HG02840 (cell line): ENCODE data around the gene NKAPD1.
"Not testable (repeated sequence)": the region's sequence is repeated elsewhere in the genome, so short reads cannot be mapped to it uniquely, and the experiment has no call there.

Experiments used
- ATAC-seq: cut with Tn5 transposase; IDR thresholded peaks from one replicate; pipeline ENCODE4 v1.9.1; 2021; ENCODE audit warnings: mild to moderate bottlenecking, moderate library complexity, moderate number of reproducible peaks; ENCODE audit not compliant: unreplicated experiment, low FRiP score

The NKAPD1 gene, protein sequence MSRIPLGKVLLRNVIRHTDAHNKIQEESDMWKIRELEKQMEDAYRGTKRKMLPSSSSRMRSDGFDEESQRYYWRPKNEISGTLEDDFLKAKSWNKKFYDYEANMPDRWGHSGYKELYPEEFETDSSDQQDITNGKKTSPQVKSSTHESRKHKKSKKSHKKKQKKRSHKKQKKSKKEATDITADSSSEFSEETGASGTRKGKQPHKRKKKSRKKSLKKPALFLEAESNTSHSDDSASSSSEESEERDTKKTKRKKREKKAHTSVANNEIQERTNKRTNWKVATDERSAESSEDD

DNA sequence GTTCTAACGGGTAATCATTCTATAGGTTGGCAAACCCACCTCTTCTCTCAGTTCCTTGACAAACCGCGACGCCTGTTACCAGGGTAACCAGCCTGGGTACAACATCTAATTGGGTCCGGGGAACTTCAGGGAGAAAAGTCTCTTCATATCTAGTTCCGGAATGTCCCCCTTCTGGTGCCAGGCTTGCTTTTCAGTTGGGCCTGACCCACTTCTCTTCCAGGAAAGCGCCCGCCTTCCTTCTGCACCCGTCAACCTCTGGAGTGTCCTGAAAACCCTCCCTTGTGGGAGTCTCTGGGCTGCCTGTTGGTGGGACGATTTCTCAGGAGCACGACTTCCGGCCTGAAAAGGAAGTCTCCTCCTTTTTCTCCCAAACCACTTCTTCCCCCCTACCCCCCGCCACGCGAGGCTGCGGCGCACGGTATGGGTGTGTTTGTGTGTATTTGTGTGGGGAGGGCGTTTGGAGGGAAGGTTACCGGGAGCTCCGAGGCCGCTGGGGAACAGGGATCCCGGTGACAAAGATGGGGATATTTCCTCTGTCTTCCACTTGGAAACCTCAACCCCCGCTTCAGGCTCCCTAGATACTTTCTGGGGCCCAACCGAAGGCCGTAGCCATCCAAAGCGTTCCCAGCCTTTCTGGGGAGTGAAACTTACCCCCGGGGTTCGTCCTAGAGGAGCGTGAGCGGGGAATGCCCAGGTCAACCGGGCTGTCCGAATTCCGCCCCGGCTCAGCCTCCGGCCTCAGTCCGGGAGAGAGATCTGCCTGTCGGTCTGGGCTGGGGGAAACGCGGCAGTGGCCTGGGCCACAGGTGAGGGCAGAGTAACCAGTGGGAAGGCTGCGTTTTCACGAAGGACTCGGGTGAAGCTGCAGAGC lies at the start of gene NKAPD1, which contains the start of gene PIH1D2:
Gene NKAPD1 (plus strand): TSS at position 359 of the 871 bp plus-strand sequence. CDS start 1,276 bp downstream, outside the sequence.
Gene PIH1D2 (minus strand): TSS at position 77 of the 871 bp plus-strand sequence. CDS start 843 bp downstream, outside the sequence.
- ATAC-seq = peak; percentile 86

DNA sequence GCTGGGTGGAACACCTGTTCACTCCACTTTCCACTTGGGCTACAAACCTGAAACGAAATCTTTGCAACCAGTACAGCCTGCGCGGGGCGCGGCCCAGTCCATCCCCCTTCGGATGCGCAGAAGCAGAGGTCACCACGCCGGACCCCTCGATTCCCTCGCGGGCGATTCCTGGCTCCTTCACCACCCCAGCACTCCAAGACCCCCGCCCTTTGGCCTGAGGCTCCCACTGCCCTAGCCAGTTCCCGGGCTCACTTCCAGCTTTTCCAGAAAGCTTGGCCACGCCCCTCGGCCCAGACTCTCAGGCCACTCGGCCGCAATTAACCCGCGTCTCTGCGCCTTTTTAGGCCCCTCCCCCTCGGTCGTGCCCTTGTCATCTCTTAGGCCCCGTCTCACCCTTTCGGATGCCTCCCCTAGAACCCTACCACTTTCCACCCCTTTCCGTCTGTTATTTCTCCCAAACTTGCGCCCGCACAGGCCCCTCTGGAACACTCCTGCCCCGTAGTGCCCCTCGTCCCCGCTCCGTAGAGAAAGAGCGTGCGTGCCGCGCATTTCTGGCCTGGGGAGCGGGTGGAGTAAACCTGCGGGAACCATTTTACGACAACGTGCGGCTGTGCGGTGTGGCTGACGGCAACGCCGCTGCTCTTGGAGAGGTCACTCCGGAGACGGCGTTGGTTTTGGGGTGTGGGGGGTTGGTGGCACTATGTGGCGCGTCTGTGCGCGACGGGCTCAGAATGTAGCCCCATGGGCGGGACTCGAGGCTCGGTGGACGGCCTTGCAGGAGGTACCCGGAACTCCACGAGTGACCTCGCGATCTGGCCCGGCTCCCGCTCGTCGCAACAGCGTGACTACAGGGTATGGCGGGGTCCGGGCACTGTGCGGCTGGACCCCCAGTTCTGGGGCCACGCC lies 49.1 kb upstream of the NKAPD1 start, which contains the start of gene DLAT:
Gene DLAT (plus strand): TSS at position 636 of the 906 bp plus-strand sequence. CDS start 65 bp downstream, at position 701.
- peak; percentile 67 for ATAC-seq

DNA sequence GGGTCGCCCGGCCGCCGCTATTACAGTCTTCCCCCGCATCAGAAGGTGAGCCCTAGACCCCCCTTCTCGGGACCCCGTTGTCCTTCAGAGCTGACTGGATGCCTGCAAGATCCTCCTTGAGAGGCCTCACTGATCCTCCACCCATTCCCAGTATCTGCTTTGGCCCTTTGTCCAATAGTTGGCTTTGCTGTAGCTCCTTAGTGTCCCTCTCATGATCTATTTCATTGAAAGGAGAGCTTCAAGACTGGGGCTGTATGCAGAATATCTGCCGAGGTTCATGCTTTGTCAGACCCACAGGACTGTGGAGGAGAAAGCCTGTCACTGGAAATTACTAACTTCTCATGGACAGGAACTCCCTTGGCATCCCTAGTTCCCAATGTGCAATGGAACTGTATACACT lies 48.4 kb upstream of the NKAPD1 start:
- peak; percentile 12 for ATAC-seq

DNA sequence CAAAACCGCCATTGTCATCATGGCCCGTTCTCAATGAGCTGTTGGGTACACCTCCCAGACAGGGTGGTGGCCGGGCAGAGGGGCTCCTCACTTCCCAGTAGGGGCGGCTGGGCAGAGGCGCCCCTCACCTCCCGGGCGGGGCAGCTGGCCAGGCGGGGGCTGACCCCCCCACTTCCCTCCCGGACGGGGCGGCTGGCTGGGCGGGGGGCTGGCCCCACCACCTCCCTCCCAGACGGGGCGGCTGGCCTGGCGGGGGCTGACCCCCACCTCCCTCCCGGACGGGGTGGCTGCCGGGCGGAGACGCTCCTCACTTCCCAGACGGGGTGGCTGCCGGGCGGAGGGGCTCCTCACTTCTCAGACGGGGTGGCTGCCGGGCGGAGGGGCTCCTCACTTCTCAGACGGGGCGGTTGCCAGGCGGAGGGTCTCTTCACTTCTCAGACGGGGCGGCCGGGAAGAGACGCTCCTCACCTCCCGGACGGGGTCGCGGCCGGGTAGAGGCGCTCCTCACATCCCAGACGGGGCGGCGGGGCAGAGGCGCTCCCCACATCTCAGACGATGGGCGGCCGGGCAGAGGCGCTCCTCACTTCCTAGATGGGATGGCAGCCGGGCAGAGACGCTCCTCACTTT lies 47.2 kb upstream of the NKAPD1 start:
- ATAC-seq = not testable (repeated sequence)

DNA sequence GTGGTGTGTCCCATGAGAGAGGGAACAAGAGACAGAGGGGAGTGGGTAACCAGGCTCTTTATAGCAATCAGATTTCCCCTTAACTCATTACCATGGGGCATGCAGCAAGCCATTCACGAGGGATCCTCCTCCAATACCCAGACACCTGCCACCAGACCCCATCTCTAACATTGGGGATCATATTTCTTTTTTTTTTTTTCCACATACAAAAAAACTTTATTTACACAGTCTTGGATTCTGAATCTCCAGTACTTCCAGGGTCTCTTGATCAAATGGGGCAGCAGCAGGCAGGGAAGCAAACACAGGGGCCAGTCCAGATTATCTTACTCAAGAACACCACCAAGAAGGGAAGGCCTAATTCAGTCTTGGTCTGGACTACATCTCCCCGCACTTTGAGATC lies 44.6 kb upstream of the NKAPD1 start:
- ATAC-seq = no peak

DNA sequence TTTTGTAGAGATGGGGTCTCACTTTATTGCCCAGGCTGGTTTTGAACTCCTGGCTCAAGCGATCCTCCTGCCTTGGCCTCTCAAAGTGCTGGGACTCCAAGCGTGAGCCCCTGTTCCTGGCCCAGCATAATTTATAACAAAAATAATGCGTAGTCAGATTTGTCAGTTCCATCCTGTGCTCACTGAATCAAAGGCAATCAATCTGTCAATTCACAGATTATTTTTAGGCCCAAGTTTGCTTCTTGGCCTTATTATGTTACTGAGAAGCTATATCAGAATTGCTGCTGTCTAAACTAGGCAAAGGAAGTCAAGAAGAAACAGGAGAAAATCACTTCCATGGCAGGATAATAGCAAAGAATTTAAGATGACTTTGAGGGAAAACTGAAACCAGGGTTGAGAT lies 40.2 kb upstream of the NKAPD1 start:
- ATAC-seq = no peak

DNA sequence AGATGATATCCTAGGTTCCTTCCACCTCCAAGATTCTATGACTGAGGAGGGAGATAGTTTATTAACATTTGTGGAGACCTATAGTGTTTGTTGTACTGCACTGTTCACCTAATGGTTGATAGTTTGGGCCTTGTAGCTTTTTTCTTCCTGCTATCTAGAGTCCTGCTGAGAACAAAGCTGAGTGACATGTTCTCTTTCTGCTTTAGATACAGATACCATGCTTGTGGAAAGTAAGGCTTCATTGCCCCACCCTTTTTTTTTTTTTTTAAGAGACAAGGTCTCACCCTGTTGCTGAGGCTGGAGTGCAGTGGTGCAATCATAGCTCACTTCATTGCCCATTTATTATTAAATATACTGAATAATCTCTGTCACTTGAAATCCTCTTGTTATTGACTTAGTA lies 36.6 kb upstream of the NKAPD1 start:
- no peak for ATAC-seq

DNA sequence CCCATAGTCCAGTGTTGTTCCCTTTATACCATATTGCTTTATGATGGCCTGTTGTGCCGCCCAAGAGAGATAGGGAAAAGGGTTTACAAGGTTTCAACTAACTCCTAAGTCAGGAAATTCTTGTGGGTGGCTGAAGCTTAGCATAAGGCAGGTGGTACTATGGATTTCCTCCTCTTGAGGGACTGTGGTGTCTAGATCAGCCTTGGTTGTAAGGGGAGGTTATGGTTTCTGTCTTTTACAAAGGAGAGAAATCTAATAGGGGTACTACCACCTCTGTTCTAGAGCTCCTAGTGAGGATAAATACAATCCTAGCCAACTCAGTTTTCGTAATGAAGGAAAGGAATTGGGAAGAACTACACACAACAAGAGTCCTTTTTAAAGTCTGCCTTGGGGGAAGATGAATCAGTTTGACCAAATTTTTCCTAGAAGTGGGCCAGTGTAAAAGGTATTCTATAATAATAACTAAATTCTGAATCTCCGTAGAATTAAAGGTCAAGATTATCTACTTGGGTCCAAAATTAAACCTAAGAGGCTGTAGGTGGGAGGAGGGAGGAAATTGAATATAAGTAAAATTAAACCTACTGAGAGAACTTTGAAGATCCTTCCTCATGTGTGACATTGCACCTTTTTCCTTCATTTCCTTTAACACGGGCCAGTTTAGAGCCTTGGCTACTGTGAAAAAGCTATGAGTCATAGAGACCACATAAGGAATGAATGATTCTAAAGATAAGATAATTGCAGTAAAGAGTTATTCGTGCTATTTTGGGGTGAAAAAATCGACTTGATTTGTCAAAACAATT lies 31.7 kb upstream of the NKAPD1 start:
- no peak for ATAC-seq

DNA sequence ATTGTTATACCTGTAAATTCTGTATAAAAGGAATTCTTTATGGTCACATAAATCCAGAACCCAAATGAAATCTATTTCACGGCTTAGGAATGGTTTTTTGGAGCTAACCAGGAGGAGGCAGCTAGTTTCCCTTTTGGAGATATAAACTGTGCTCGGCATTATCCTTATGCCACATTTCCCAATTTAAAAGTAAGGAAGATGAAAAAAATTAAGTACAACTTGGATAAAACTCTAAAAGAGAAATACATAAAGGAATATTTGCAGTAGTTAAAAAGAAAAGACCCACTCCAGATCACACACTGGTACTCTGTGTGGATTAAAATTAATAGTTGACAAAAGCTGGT lies 31.2 kb upstream of the NKAPD1 start:
- ATAC-seq = no peak

DNA sequence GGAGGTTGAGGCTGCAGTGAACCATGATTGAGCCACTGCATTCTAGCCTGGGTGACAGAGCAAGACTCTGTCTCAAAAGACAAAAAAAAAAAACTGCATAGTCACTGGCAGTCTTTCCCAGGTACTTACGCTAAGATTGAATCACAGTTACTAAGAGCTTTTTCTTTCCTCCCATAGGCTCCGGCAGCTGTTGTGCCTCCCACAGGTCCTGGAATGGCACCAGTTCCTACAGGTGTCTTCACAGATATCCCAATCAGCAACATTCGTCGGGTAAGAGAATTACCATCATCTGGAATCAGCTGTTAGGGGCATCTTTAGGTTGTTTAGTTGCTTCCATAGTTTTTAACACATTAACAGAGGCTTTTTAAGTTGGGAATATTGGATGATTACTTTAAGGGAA lies 29.1 kb upstream of the NKAPD1 start:
- no peak for ATAC-seq

DNA sequence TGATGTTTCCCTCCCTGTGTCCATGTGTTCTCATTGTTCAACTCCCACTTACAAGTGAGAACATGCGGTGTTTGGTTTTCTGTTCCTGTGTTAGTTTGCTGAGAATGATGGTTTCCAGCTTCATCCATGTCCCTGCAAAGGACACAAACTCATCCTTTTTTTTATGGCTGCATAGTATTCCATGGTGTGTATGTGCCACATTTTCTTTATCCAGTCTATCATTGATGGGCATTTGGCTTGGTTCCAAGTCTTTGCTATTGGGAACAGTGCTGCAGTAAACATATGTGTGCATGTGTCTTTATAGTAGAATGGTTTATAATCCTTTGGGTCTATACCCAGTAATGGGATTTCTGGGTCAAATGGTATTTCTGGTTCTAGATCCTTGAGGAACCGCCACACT lies 27.5 kb upstream of the NKAPD1 start:
- not testable (repeated sequence) for ATAC-seq

DNA sequence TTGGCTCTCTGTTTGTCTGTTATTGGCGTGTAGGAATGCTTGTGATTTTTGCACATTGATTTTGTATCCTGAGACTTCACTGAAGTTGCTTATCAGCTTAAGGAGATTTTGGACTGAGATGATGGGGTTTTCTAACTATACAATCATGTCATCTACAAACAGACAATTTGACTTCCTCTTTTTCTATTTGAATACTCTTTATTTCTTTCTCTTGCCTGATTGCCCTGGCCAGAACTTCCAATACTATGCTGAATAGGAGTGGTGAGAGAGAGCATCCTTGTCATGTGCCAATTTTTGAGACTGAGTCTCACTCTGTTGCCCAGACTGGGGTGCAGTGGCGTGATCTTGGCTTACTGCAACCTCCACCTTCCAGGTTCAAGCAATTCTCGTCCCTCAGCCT lies 25.8 kb upstream of the NKAPD1 start:
- not testable (repeated sequence) for ATAC-seq

DNA sequence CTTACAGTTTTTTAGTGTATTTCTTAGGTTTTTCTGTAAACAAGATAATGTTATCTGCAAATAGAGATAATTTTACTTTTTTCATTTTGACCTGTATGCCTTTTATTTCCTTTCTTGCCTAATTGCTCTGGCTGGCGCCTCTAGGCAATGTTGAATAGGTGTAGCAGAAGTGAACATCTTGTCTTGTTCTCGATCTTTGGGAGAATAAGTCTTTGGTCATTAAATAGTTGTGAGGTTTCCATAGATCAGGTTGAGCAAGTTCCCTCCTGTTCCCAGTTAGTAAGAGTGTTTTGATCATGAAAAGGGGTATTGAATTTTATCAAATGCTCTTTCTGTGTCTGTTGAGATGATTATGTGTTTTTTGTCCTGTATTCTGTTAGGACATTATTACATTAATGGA lies 24.3 kb upstream of the NKAPD1 start:
- no peak for ATAC-seq

DNA sequence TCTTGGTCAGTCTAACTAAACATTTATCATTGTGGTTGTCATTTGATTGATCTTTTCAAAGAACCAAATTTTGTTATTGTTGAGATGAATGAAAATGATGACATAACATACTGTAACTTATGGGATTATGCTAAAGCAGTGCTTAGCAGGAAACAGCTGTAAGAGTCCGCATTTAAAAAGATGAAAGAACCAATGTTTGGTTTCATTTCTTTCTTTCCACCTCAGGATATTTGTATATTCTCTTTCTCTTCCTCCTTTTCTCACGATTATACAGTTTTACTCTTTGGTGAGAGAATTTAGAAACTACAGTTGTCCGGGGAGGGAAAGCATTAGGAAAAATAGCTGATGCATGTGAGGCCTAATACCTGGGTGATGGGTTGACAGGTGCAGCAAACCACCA lies 23.4 kb upstream of the NKAPD1 start:
- ATAC-seq = peak; percentile 78

DNA sequence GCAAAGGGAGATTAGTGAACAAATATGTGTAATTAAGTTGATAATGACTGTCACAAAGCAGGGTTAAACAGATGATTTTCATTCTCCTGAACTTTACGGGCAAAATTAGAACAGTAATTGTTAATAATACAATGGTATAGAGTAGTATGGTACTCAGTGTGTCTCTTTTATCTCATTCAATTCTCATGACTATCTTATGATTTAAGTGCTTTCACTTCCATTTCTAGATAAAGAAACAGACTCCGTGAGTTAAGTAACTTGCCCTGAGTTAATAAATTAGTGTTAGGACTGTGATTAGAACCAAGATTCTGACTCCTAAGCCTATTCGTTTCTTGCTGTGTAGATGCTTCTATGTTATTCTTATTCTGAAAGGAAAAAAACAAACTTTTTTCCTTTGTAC lies 22.3 kb upstream of the NKAPD1 start:
- no peak for ATAC-seq

DNA sequence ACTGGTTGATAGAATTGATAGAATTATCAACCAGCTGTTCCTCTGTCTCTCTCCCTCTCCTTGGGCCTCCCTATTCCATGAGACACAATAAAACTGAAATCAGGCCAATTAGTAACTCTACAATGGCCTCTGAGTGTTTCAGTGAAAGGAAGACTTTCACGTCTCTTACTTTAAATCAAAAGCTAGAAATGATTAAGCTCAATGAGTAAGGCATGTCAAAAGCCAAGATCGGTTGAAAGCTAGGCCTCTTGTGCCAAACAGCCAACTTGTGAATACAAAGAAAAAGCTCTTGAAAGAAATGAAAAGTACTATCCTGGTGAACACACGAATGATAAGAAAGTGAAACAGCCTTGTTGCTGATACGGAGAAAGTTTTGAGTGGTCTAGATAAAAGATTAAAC lies 16.9 kb upstream of the NKAPD1 start:
- no peak for ATAC-seq

DNA sequence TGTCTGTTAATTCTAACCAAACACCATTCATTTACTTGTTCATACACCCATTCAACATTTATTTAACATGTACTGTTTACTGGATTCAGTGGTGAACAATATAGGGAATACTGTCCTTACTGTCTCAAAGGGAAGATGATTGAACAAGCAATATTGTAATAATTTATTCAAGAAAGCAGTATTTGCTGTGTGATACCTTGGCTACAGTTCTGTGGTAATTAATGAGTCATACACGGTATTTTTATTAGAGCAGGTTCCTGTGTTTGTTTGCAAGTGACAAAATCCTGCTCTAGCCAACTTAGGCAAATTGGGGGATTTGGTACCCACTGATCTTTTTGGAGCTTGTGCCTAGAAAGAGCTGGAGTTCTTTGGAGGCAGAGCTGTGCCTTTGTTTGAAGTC lies 16.0 kb upstream of the NKAPD1 start:
- ATAC-seq = no peak

DNA sequence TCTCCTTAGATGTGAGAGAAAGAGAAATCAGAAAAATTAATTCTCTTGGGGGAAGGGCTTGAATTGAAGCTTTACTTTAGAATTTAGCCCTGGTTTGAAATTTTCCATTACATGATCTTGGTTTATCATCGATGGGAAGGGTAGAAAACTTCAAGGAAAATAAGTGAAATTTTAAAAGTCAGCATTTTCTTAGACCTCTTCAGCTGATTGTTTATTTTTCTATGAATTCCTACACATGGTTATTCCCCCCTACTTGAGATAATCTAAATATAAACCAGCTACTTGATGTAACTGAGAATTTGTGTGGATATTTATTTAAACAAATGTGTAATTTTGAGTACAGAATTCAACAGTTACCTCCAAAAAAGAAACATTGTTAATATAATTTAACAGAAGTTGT lies 11.2 kb upstream of the NKAPD1 start:
- ATAC-seq = no peak

DNA sequence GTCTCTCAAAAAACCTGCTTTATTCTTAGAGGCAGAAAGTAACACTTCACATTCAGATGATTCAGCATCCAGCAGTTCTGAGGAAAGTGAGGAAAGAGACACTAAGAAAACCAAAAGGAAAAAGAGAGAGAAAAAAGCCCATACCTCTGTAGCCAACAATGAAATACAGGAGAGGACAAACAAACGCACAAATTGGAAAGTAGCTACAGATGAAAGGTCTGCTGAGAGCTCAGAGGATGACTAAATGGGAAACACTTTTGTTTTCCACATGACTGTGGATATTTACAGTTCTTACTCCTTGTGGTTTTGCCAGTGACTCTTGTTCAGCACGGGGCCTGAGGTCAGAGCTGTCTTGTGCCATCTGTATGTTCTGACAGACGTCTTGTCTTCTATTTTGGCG lies 8.6 kb downstream of the NKAPD1 start:
- ATAC-seq = no peak
